ENCODE results near the gene MFGE8. TPM values are rescaled to one million over a fixed set of nuclear protein-coding genes. Genes with fewer than 3 reads are reported as not detected.

The MFGE8 gene
- total RNA-seq, 1 donor from 2014 or later: 167 TPM

DNA sequence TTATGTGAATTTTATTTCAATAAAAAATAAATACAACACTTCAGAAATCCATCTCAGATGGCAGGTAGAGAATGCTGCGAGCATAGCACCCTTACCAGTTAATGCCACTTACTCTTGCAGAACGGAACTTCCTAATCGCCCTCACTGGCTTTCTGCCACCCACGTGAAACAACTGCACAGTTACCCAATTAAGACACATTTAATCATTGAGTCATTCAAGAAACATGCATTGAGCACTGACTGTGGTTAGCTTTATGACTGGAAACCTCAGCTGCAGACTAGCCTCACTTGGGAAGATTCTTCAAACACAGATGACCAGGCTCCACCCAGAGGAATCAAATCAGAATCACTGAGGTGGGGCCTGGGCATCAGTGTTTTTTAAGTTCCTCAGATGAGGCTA, 5.6 kb upstream of the MFGE8 start:
- peak; percentile 64 for DNase-seq (ENCODE audit: low spot score)

DNA sequence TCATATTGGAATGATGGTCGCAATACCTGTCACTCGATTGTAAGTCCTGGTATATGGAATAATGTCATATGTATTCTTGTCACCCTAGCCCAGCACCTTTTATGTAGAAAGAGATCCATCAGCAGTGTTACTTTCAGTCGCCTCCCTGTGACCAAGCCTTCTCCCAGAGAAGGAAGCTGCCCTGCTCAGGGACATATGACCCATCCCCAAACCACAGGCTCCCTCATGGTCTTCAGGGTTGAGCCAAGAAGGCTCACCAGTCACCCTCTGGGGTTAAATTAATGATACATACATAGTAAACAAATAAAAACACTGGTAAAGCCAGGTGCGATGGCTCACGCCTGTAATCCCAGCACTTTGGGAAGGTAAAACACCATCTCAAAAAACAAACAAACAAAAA, 4.6 kb upstream of the MFGE8 start:
- DNase-seq (ENCODE audit: low spot score): no peak

DNA sequence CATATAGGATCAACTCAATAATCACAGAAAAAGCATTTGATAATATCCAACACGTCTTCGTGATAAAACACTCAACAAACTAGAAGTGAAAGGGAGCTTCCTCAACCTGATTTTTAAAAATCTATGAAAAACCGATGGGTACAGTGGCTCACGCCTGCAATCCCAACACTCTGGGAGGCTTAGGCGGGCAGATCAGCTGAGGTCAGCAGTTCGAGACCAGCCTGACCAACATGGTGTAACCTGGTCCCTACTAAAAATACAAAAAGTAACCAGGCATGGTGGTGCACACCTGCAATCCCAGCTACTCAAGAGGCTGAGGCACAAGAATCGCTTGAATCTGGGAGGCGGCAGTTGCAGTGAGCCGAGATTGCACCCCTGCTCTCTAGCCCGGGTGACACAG, 2.2 kb upstream of the MFGE8 start:
- DNase-seq (ENCODE audit: low spot score): no peak

DNA sequence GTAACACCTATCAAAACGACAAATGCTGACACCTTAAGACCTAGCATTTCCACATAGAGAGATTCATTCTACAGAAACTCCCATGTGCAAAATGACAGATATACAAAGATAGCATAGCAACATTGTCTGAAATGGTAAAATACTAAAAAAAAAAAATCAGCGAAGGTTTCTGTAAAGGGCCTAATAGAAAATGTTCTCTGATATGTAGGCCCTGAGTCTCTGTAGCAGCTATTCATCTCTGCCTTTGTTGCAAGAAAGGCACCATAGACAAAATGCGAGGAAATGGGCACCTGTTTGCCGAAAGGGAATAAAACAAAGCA, 631 bp upstream of the MFGE8 start:
- DNase-seq (ENCODE audit: low spot score): no peak

DNA sequence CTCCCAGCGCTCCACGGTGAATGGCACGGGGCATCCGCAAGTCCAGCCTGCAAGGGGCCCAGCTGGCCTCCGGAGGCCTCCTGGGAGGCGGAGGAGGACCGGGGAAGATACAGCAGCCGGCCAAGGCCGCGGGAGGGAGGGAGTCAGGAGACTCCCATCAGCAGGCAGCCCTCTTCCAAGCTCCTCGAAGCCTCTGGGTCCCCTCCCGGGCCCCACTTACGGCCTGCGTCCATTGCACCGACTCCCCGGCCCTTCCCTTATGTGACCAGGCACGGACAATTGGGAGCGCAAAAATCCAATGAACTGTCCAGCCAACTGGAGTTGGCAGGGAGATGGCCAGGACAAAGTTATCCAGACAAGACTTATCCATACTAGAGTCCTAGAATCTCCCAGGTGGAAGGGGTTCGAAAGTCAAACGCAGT, 668 bp downstream of the MFGE8 start:
- DNase-seq (ENCODE audit: low spot score): peak; percentile 54

DNA sequence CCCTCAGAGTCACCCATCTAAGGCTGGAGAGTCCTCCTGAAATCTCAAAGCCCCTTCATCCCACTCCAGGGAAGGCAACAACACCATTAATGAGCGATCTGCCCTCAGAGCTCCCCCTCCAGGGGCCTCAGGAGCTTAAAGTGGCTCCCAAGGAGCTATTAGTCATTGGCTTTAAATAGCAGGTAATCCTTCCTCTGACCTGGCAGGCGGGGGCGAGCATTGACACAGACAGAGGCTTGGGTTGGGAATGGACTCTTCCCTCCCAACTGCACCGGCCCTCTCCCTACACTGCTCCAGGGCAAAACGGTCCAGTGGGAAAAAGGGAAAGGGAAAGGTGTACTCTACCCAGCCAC, 1.4 kb downstream of the MFGE8 start:
- DNase-seq (ENCODE audit: low spot score): no peak

DNA sequence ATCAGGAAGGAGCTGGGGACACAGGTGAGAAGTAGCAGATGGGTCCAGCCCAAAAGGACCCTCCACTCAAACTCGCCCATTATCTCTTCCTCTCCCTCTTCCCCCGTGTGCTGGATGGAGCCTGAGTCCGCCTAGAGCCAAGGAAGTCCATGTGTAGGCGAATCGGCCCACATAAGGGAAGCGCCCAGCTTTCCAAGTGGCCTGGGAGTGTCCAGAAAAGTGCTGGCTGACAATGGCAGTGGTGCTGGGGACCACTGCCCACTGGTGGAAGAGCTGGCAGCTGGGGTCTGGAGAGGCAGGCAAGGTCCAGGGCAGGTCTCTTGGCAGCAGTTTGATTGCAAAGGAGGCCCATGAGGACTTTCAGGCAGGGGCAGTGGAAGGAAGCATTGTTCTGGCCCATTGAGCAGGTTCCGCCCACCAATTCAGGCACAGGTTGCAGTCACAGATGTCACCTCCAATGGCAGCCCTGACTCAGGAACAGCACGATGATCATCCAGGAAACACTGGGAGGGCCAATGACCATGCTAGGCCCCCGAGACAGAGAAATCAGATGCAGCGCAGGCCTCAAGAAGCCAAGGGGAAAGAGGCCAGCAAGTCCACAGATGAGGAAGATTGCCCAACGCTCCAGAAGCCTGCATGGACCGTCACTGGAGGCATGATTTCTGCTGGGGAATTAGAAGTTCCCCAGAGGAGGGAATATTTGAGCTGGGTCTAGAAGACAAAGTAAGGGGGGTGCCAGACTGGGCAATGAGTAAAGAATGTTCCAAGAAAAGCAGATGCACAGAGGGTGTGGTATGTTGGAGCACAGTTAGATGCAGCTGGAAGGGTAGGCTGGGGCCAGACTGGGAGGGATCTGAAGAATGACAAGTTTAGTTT, 3.0 kb downstream of the MFGE8 start:
- DNase-seq (ENCODE audit: low spot score): no peak

DNA sequence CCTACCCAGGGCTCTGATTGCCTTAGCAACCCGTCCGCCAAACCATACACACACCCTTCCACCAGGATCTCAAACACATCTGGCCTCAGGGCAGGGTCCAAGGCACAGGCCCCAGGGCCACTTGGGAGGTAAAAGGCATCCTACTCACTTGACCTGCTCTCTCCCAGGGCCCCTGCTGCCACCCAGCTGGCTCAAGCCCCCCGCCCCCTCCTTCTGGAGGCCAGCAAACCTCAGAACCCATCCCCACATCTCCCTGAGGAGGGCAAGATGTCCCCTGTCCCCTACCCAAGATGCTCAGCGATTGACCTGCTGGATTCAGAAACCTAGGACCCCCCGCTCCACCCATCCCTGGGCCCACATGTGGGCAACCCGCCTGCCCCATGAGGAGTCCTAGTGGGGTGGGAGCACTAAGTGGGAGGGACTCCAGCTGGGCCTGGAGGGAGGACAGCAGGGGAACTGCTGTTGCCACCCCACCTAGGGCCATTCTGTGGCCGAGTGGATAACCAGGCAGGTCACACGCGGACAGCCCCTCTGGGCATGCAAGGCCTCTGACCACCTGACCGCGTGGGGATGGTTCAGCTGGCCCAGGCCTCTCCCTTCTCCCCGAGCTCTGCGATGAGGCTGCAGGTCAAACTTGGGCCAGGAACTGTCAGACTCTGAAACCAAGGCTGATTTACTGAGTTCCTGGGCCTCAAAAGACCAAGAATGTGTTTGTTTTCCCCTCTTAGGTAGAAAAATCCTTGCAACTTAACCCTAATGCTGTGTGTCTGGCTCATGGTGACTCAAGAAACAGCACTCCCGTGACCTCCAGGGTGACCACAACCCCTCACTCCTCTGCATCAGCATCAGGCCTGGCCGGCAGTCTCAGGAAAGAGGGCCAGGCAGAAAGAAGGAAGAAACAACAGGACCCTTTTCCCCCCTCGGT, 4.2 kb downstream of the MFGE8 start:
- DNase-seq (ENCODE audit: low spot score): no peak

DNA sequence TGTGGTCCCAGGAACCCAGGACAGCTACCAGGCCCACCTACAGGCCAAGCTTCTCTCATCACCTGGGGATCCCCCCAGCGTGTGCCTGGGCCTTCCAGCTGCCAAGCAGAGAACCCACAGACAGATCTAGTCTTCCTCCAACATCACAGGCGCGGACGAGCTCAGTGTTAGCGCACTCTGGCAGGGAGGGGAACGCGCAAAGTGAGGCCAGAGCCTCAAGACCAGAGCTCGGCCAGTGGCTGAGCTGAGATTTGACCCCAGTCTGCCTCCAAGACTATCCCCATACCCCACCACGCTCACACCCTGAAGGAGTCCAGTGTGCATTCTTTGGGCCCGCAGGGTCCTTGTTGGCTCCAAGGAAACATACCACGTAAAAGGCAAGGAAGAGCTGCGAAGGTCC, 5.1 kb downstream of the MFGE8 start:
- no peak for DNase-seq (ENCODE audit: low spot score)

DNA sequence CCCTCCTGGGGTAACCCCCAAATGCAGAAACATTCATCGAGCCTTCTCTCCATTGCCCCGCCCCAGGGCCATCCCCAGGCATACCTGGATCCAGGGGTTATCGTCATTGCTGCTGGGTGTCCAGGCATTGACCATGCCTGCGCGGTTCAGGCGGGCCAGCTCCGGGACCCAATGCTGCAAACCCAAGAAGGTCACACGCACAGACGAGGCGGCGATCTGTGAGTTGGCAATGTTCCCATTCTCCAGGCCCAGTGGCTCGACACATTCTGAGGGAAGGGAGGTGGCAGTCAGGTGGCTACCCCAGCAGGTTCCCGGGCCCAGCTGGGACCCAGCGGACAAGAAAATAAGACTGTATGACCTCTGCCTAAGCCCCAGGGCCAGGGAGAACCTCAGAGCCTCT, 6.1 kb downstream of the MFGE8 start:
- DNase-seq (ENCODE audit: low spot score): no peak

DNA sequence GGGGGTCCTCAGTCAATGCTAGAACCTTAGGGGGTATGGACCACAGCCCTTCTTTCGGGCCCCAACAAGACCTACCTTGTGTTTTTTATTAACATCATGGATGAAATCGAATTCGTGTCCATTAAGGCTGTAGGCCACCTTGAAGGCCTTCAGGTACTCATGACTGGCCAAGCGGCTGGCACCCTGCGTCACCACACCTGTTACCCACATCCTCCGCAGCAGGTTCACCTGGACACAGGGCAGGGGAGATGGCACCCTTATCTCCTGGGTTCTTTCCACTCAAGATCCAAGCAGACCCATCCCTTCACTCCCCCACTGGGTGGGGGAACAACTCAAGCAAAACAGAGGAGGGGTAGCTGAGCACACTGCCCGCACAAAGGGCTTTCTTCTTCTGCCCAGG, 6.6 kb downstream of the MFGE8 start:
- no peak for DNase-seq (ENCODE audit: low spot score)

DNA sequence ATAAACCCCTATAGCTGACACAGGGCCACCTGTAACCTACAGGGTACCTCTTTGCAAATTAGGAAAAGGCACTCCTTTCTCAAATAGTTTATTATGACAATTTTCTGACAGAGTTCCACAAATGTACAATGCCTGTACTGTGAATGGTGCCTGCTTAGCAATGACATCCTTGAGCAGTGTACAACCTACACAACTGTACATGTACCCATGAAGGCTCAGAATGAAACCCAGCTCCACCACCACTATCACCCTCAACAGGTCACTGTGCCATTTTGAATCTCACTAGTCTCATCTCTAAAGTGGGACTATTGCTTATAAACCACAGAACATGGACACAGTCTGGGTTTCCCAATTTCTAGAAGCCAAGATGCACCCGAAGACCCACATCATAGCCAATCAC, 7.0 kb downstream of the MFGE8 start:
- no peak for DNase-seq (ENCODE audit: low spot score)

DNA sequence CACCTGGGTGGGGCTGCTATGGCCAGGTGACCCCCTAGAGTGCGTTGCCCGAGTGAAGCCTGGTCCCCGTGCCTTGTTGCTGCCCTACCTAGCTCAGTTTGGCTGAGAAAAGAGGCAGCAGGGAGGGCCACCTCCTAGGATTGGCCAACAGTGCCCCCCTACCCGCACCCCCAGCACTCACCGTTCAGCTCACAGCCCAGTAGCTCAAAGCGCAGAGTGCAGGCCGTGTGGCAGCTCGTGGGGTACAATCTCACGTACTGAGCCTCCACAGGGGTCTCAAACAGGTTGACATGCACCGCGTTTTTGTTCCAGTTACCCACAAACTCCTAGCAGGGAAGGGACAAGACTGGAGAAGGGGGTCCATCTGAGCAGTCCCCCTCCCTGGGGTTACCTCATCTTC, 7.6 kb downstream of the MFGE8 start:
- no peak for DNase-seq (ENCODE audit: low spot score)

DNA sequence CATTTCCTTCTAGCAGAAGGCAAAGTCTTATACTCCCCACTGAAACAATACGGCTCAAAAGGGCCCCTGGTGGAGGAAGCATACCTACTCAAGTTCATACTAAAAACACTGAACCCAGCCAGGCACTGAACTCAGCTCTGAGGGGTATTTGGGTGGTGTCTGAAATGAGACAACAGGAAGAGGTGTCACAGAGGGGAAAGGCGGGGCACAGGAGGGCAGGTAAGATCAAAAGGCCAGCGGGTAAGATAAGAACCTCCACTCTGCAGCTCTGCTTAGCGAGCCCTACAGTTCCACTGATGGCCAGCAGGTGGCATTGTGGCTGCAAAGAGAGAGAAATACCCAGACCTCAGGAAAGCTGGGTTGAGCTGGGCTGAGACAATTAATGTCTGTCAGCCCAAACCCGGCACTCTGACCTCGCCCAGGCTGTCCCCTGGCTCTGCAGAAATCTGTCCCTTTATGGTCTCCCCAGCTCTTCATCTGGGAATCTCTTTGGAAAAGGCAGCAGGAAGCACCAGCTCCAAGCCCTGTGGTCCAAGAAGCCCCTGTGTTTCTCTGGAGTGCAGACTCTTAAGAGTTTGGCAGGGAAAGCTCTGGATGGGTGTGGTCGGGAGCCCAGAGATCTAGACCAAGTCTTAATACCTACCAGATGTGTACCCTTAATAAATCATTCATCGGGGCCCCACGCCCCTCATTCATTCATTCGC, 8.4 kb downstream of the MFGE8 start:
- peak; percentile 85 for DNase-seq (ENCODE audit: low spot score)

DNA sequence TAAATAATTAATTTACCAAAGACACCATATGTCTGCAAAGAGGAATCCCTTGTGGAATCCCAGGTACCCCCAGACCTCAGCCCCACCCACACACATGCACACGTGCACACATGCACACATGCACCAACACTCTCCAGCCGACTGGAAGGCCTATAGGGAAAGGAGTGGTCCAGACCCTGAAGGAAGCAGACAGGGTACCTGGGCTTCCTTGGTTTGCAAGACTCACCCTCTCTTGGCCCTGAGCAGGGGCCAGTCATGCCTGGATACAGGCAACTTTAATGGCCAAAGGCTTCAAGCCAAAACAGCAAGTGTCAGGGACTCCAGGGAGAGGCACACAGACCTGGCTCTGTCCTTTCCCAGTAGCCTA, 8.9 kb downstream of the MFGE8 start:
- DNase-seq (ENCODE audit: low spot score): no peak

DNA sequence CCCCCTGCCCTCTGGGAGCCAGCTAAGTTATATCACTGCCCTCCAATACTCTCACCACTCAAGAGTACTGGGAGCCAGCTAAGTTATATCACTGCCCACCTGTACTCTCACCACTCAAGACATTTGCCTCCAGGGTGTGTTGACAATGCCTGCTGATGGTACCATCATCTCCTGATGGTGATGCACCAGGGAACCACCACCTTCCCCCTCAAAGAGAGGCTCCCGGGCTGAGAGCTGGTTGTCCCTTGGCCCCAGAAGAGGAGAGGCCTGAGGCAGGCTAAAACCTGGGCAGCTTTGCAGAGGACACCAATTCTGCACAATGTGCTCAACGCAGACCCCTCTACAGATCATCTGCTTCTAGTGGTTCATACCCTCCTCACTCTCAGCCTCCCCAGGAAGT, 10.3 kb downstream of the MFGE8 start:
- DNase-seq (ENCODE audit: low spot score): no peak

DNA sequence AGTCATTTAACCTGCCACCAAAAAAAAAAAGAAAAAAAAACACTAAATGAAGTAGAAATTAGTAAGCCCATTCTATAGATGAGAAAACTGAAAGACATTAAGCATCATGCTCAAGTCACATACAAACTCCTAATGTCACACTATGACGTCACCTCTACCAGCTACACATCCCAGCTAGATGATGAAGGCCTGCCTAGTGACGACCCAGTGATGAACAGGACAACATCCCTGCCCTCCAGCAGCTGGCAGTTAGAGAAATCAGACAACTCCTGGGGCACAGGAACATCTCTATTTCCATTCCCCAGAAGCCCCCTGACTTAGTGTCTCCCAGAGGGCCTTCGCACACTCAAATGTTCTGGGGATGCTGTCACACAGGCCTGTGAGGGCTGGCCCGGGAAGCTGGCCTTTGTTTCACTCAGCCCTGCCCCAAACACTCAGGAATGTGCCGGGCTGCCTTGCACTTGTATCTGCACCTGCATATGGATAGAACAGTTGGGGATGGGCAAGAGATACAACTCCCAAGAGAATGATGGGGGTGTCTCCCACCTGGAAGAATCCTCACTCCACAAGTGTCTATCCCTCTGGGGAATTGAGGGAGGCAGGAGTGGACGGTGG, 10.9 kb downstream of the MFGE8 start:
- no peak for DNase-seq (ENCODE audit: low spot score)

DNA sequence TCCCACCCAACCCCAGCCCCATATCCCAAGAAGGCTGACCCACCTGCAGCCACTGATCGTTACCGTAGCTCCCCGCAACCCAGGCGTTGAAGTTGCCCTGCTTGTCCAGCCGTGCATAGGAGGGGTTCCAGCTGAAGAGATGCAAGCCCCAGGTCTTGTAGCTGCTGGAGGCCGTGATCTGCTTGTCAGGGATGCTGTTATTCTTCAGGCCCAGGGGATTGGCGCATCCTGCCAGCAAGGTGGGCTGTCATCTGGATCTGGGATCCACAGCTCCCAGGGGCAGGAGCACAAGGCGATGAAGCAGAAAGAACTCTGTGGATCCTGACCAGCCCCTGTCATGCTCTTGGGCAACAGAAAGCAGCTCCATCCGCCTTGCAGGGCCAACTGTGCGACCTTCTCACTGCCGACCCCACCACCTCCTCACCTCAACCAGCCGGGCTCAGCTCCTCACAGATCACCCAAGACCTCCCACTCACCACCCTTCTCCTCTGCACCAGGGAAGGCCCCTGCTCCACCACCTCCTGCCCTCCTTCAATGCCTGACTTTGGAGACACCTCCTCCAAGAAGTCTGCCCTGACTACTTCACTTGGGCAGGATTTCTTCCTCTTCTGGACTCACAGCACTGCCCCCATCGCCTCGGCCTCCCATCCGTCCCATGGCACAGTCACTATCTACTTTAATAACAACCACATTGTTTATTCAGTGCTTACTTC, 11.5 kb downstream of the MFGE8 start:
- no peak for DNase-seq (ENCODE audit: low spot score)

DNA sequence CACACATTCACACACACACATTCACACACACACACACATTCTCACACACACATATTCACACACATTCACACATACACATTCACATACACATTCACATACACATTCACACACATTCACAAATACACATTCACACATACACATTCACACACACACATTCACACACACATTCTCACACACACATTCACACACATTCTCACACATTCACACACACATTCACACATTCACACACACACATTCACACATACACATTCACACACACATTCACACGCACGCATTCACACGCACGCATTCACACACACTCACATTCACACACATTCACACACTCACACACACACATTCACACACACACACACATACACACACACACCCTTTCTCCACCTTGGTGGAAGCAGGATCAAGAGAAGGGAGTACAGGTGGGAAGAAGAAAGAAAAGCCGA, 12.2 kb downstream of the MFGE8 start:
- DNase-seq (ENCODE audit: low spot score): no peak

DNA sequence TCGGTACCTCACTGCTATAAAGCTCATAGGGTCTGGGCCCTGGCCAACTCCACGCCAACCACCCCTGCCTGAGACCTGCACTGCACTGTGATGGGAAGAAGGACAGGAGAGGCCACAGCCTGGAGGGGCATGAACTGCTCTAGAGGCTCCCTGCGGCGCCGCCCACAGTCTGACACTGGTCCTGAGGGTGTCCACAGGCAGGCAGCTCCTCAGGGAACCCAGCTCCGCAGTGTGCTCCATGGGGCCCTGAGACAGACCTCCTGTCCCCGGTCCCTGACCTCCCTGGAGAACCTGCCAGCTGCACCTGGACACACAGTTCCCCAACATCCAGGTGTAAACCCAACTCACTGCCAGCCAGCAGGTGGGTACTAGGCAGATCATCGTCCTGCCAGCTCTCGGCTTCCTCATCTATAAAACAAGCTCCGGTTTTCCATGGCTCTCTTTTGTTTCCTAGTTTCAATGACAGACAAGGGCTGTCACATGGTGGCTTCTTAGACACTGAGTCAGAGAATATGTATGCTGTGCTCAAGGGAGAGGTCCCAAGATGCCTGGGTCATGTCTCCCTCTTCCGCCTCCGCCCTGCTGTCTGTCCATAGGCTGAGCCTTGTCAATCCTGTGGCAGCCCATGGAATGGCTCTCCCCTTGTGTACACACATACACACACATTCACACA, 12.7 kb downstream of the MFGE8 start:
- peak; percentile 34 for DNase-seq (ENCODE audit: low spot score)

DNA sequence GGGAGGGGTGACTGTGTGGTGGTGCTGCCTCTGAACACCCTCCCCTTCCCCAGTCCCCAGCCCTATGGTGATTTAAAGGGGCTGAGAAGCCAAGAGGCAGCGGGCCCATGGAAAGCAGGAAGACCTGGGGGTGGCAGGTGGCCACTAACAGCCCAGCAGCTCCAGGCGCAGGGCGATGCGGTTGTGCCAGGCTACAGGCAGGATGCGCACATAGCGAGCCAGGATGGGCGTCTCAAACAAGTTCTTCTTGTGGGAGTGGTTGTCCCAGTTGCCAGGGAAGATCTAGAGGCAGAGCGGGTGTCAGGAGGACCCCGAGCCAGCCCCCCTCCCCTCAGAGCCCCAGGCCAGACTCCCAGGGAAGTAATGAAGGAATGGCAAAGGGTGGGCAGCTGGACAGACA, 13.9 kb downstream of the MFGE8 start:
- no peak for DNase-seq (ENCODE audit: low spot score)
